ENCODE data around the gene ABCC10.

- TF ChIP-seq CTCF (IDR thresholded peaks at IDR 0.05; ENCODE audit: low read depth, low read length, poor library complexity, severe bottlenecking) (peak; percentile 46), EZH2phosphoT487 (IDR thresholded peaks at IDR 0.05; ENCODE audit: borderline replicate concordance, low read length) (no peak)
Measured at GRCh38 chr6:43386492-43386891, 40.8 kb upstream of the ABCC10 start.

Measured in DOHH2 (cell line).